ENCODE data around the gene KCNQ2.
"Not testable (repeated sequence)": the region's sequence is repeated elsewhere in the genome, so short reads cannot be mapped to it uniquely, and the experiment has no call there.

Gene KCNQ2

DNA sequence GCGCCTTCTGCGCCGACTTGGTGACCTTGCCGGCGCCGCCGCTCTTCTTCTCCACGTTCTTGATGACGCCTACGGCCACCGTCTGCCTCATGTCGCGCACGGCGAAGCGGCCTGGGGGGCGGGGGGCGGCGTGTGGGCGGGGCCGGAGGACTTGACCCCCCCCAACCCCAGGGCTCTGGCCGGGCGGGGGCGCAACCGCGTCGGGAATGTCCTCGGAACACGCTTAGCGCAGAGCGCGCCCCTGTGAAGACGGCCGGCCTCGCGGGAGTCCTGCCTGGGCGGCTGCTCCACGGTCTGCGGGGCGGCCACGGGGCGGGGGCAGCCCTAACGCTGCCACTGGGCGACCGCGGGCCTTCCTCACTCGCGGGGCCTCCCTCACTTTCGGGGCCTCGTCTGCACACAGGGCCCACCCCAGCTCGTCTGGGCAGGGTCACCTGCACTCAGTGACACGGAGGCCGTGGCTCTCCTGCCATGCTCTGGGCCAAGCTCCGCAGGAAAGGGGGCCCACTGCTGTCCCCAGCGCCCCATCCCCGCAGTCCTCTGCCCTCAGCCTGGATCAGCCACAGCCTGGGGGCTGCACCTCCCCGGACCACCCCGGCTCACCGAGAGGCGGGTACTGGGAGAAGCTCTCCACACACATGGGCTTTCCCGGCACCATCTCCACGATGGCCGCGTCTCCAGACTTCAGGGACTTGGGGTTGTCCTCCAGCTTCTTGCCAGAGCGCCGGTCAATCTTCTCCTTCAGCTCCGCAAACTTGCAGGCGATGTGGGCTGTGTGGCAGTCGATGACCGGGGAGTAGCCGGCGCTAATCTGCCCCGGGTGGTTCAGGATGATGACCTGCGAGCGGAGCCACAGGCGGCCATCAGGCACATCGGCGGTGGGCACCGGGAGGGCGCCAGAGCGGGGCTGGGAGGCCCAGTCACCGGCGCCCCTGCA is 16.1 kb upstream of the KCNQ2 start:
- DNase-seq: no peak

DNA sequence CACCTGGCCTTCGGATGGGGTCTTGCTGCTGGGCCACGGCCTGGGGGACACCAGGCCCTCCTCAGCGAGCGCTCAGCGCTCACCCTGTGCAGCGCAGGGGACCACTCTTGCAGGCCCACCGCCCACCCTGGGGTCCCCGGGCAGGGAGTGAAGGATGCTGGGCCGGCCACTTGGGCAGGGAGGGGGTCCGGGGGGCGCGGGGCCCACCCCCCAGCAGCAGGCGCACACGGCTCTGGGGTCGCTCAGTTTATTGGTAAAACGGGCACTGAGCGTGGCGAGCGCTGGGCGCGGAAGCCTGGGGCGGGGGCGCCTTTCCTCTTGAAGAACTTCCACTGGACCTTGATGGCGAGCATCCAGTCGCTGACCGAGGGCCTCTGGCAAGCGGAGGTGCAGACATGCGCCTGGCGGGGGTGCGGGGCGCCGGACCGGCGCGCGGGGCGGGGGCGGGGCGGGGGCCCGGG is 15.4 kb upstream of the KCNQ2 start:
- DNase-seq: no peak

DNA sequence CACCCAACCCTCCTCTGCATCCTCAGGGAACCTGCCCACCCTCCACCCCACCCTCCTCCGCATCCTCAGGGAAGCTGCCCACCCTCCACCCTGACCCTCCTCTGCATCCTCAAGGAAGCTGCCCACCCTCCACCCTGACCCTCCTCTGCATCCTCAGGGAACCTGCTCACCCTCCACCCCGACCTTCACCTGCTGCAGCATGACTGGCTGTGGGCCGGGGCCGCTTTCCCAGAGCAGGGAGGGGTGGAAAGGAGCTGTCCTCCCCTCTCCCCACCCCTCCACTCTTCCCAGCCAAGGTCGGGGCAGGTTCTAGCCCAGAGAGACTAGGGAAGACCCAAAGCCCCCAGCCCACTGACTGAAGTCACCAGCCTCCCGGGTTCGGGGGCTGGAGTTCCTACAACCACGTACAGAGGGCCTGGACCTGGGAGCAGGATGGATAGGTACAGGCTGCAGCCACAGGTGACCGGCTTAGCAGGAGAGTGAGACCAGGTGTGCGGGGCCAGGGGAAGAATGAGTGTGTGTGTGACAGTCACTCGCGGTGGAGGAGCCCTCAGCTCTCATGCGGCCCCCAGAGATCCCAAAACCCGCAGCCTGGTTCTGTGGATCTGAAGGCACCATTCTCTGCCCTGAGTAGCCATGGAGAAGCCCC is 14.8 kb upstream of the KCNQ2 start:
- no peak for DNase-seq

DNA sequence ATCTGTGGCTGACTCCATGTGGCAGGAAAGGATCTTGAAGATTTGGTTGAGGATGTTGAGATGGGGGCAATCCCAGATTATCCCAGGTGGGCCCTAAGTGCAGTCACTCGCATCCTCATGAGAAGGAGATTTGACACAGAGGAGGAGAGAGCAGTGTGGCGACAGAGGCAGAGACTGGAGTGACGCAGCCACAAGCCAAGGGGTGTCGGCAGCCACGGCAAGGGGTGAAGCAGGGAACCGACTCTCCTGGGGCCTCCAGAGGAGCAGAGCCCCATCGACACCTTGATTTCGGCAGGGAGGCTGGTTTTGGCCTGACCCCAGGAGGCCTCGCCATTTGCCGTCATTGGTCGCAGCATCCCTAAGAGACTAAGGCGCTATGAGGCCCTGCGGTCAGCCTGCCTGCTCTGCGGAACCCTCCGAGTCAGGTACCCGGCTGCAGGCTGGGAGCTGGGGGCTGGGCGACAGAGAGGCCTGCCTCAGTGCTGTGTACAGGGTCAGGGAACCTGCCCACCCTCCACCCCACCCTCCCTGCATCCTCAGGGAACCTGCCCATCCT is 13.9 kb upstream of the KCNQ2 start:
- DNase-seq: no peak

DNA sequence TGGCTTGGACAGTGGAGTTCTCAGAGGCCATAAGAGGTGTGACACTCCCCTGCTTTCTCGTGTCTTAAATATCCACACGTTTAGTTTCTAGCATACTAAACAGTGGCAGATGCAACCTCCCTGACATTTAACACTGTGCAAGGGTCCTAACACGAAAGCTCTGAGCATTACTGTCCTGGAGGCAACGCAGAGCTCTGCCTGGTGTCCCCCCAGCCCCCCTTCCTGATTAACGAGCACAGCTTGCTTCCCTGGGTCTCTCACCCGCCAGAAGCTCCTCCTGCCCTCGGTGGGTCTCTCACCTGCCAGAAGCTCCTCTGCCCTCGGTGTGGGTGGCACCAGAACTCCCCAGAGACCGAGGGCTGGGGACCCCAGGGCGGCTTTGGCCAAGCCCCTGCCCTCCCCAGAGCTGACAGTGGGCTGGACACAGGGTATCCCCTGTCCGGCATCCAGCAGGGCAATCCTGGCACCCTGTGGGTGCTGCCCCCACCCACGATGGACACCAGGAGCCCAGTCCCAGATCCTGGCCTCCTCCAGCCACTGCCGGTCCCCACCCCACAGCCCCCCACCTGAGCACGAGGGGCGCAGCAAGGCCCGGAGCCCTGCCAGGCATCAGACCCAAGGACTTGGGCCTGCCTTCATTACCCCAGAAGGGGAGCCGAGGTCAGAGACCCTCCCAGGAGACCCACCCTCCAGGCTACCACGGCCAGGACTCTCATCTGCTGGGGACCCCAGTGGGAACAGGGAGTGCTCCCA is 12.4 kb upstream of the KCNQ2 start:
- no peak for DNase-seq

DNA sequence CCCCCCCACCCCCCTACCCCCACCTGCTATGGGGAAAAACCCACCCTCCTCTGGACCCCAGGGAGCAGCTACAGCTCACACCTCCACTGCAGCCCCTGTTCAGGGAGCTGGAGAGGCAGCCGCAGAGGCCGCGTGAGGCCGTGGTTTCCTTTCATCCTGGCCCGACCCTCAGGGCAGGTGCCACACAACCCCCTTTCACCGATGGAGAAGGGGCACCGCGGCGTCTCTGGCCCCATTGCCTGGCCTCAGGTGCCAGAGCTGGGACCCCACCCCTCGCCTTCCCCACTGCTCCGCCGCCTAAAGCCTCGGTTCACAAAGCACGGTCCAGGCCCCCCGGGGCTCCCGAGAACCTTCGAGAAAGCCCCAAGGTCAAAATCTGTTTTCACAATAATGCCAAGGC is 11.8 kb upstream of the KCNQ2 start:
- DNase-seq: no peak

DNA sequence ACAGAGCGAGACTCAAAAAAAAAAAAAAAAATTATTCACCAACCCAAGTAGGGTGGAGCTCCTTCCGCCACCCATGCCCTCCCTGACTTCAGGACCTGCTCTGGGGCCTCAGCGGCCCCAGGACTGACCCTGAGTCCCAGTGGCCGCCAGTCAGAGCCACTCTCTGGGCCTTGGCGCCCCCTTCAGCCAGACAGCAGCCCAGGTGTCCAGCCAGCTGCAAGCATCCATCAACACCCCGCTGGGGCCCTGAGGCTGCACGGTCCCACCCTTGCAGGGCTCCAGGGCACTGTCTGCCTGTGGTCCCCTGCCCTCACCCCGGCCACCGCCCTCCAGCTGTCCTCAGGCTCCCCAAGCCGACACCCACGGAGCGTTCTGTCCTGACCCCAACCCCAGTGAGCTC is 11.4 kb upstream of the KCNQ2 start:
- DNase-seq: no peak

DNA sequence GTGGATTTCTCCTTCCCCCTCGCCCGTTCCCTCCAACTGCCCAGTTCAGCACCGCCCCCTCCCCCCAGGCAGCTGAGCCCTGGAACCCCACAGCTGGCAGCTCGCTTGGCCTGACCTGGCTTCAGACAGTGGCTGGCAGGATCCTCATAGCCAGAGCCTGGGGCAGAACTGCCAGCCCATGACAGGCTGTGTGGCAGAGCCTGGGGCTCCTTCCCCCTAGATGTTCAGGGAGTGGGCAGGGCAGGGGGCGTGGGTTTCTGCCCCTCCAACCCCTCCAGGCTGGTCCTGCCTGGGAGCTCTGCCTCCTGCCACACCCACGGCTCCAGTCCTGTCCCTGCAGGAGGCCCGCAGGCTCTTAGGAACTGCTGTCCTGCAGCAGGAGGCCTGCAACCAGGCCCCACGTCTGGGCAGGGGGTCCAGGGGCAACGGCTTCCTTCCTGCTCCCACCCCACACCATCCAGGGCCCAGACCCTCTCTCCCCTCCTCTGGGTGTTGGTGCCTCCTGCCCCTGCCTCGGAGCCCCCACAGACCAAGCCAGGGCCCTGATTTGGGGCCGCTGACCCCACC is 9.6 kb upstream of the KCNQ2 start:
- no peak for DNase-seq

DNA sequence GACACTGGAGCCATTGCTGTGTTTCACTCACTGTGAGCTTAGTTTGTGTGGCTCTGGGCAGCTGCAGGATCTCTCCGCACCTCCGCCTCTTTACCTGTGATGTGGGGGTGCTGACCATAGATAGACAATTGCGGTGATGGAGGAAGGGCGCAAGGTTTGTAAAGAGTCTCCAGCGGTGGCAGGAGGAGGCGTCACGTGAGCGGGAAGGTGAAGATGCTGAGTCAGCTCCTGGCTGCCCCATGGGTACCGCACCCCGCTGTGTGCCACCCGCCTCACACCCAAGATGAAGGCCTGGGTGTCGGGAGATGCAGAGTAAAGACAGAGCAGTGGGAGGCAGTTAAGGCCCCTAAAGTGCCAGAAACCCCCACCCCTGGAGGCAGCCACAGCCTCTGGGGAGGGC is 9.0 kb upstream of the KCNQ2 start:
- DNase-seq: no peak

DNA sequence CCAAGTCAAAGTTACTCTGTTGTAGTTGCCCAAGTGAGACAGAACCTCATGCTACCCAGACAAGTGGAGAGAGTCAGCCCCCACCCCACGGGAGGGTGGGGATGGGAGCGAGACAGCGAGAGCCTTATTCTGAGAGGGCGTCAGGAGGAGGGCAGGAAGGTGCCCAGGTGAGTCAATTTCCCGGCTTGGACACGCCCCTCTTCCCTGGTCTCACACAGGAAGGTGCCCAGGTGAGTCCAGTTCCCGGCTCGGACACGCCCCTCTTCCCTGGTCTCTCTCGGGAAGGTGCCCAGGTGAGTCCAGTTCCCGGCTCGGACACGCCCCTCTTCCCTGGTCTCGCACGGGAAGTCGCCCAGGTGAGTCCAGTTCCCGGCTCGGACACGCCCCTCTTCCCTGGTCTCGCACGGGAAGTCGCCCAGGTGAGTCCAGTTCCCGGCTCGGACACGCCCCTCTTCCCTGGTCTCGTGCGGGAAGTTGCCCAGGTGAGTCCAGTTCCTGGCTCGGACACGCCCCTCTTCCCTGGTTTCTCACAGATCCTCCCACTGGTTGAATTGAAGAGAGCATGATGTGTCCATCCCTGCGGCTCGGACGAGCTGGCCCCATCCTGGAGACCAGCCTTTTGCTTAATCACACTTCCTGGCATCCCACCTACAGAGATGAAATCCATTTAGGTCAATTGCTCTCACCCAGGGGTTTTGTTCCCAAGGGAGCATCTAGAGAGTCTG is 7.4 kb upstream of the KCNQ2 start:
- not testable (repeated sequence) for DNase-seq

DNA sequence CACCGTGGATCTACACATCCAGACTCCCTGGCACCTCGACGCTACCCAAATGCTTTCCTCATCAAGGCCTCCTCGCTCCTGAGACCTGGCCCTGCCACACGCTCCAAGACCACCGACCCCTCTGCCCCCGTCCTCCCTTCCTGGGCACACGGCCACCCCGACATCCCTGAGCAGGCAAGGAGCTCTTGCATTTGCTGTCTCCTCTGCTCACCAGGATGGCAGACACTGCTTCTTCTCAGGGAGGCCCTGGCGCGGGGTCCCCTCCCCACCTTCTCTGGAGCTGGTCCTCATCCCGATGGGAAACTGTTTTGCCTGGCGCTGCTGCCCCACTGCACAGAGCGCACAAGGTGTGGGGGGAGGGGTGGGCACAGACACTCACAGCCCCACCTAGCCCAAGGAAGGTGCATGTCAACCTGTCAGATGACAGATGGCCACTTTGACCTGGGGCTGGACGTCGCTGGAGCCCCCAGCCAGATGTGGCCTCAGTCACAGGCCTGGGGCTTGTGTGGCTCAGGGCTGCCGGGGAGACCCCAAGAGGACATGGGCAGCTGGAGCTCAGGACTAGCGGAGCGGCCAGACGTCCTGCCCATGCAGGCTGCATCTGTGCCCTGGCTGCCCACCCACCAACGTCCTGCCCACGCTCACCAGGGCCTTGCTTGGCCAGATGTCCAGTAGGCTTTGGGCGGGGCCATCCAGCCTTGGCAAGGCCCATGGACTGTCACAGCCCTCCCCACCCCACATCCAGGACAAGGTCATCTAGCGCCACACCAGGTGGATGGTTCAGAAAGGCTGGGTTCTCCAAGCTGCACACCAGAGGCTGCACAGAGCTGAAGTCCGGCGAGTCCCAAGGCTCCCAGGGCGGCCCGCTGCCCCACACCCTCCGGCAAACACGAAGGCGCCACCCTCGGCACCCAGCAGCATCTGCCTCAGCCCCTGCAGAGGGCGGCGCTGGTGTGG is 6.2 kb upstream of the KCNQ2 start:
- no peak for DNase-seq

DNA sequence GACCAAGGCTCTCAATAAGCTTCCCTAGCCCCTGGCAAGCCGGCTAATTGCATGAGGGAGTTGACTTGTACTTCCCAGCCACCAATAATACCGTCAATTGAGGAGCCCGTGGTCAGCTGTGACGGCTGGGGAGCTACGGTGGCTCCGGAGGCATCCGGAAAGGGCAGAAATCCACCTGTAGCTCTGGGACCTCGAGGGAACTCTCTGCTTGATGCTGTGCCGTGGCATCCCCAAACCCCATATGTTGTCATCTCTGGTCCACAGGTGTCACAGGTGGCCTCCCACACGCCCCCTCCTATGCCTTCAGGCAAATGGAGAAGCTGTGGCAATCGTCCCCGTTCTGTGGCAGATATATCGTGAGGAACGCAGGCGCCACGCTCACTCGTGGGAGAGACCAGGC is 5.5 kb upstream of the KCNQ2 start:
- no peak for DNase-seq

DNA sequence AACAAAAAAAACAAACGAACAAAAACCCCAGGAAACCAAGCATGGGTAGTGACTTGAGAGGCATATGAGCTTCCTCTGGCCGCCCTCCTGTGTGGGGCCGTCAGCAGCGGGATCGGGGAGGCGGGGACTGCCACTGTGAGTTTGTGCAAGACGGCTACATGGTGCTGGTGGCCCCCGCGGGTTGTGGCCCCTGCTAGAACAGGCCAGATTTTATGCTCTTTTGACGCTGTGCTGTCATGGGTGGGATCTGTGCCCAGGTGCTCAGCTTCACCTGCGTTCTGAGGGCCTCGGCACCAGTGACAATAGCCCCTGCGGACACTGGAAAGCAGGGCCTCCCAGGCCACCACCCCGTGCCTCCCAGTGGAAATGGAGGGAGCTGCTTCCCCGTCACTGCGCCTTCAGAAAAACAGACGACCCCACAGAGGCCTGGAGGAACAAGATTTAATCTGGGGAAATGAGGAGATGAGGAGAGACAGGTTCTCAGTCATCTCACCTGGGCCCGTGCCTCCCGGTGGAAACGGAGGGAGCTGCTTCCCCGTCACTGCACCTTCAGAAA is 4.7 kb upstream of the KCNQ2 start:
- DNase-seq: no peak

DNA sequence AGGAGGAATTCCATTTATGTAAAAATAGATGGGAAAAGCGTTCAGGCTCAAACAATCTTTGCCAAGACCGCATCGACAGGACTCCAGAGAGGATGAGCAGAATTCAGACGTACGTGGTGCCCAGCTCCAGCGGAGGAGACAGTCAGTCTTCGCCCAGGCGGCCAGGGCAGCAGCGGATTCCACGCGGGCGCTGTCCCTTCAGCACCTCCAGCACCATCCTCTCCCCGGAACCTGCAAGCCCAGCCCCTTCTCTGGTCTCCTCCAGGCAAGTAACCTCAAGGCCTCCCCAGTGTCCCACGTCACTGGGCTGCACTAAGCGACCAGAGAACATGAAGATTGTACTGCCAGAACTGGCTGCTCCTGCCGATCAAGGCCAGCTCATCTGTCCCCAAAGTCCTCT is 2.8 kb upstream of the KCNQ2 start:
- DNase-seq: no peak

DNA sequence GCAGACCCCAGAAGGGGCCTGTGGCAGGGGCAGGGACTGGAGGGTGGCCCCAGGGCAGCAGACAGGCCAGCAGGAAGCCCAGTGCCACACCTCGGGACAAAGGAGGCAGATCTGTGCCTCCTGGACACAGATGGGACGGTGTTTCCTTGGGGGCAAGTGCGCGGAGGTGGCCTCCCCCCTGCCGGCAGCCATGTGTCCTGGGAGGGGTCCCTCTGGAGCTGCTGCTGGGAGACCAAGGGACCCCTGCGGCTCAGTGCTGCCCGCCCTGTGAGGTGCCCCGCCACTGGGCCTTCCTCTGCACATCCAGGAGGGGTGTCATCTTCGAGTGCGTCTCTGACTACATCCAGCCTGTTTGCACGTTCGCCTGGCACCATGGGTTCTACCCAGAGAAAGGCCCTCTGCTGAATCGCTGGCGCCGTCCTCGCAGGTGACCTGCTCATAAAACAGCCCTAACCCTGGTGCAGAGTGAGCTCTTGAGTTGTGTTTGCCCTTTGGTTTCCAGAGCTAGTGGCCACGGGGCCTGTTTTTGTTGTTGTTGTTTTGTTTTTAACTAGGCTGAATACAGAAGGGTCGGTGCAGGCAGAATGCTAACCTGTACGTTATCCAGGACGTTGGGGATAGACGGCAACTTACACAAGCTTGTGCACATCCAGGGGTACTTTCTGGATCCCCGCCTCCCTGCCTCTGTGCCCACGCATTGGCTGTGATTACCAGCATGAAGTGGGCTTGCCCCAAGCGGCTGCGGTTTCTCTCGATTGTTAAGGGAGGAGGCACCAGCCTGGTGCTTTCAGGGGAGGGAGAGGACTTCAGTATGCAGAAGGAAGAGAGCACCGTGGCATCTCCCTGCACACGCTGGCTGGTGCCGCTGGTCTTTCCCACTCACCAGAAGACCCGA is 1.3 kb upstream of the KCNQ2 start:
- DNase-seq: no peak

DNA sequence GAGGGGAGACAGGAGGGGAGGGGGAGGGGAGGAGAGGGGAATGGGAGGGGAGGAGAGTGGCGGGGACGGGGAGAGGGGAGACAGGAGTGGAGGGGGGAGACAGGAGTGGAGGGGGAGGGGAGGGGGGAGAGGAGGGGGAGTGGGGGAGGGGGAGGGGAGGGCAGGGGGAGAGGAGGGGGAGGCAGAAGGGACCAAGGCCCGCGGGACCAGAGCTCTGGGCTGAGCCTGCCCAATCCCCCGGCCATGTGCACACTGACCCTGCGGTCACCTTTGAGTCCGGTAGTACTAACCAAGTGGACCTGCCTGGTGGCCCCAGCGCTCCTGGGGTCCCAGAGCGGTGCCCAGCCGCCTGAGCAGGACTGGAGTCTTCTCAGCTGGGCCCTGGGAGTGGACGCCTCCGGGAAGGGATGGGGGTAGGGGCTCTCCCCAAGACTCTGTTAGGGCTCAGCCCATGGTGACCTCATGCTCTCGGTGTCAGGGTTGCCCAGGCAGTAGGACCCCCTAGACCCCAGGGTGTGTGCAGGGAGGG is 471 bp upstream of the KCNQ2 start:
- no peak for DNase-seq

DNA sequence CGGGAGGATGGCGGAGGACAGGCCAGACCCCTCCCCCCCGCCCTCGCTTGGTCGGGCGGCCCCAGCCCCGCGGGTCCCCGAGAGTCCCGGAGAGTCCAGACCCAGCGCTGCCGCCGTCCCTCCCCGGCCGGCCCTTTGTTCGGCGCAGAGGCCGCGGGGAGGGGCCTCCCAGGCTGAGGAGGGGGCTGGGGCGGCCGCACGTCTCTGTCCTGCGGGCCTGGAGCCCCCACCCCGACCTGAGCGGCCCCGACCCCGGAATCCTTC is 806 bp downstream of the KCNQ2 start:
- DNase-seq: no peak

DNA sequence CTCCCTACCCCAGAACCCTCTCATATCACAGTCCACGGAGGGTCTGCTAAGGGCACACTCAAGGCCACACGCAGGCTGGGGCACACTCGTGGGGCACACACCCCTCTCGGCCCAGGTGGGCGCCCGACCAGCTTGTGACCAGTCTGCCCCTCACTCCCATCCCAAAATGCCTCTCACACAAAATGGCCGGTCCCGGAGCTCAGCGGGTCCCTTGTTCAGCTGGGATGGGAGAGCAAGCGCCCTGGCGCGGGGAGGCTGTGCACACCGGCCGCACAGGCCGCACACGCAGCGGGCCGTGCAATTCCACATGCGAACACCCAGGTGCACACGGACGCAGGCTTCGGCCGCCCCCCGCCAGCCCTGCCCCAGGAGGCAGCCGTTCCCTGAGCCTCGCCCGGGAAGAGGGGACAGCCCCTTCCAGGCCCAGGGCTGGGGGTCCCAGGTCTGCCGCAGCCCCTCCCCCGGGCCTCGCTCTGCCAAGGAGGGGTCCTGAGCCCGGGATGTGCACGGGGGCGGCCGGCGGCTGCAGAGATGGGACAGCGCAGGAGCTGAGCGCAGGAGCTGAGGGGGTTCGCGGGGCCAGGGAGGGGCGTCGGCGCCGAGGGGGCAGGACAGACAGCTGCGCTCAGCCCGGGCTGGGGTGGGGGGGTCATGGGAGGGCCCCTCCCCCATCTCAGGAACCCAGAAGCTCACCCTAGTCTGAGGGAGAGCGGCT is 1.3 kb downstream of the KCNQ2 start:
- no peak for DNase-seq

DNA sequence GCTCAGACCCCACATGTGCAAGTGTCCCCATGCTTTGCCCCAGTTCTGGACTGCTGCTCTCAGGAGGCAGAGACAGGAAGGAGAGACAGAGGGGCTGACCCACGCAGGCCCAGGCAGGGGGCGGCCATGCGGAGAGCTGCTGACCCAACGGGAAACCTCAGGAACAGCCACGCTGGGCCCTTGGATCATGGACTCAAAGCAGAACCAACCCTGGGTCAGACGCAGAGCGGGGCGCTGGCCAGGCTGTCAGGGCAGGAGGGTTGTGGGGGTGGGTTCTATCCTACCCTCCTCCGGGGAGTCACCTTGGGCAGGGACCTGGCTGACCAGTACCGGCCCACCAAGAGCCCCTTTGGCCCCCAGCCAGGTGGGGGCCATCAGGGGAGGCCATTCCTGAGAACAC is 2.0 kb downstream of the KCNQ2 start:
- no peak for DNase-seq

Data from stimulated activated naive CD4-positive, alpha-beta T cell (primary cell).